HG02571 (cell line): Measurements from ENCODE around the gene EIF3F.
A peak's percentile ranks its signal among the peaks of the same experiment; 100 is the strongest.

Experiments used
- ATAC-seq: cut with Tn5 transposase; IDR thresholded peaks from one replicate; pipeline ENCODE4 v1.9.1; 2021; ENCODE audit warnings: mild to moderate bottlenecking, moderate library complexity; ENCODE audit not compliant: unreplicated experiment

EIF3F gene

GRCh38 chr11:8019314-8020243, 32.4 kb downstream of the EIF3F start:
- ATAC-seq = no peak

- no peak for ATAC-seq
Measured at GRCh38 chr11:8020244-8020597, 33.1 kb downstream of the EIF3F start.

GRCh38 chr11:8021920-8022319, 34.8 kb downstream of the EIF3F start:
- ATAC-seq = no peak

- ATAC-seq = no peak
Measured at GRCh38 chr11:8022876-8023275, 35.7 kb downstream of the EIF3F start.

- ATAC-seq = no peak
Measured at GRCh38 chr11:8023831-8024555, 36.9 kb downstream of the EIF3F start.

GRCh38 chr11:8025123-8025522, 38.0 kb downstream of the EIF3F start:
- no peak for ATAC-seq

- no peak for ATAC-seq
Measured at GRCh38 chr11:8025816-8026215, 38.7 kb downstream of the EIF3F start.

GRCh38 chr11:8026982-8027381, 39.8 kb downstream of the EIF3F start:
- ATAC-seq = no peak

- ATAC-seq = no peak
Measured at GRCh38 chr11:8028766-8029165, 41.6 kb downstream of the EIF3F start.

GRCh38 chr11:8030526-8031247, 43.5 kb downstream of the EIF3F start:
- no peak for ATAC-seq

GRCh38 chr11:8031248-8032115, 44.3 kb downstream of the EIF3F start:
- ATAC-seq = no peak

- ATAC-seq = no peak
Measured at GRCh38 chr11:8032122-8032521, 45.0 kb downstream of the EIF3F start.

GRCh38 chr11:8032576-8033304, 45.6 kb downstream of the EIF3F start:
- ATAC-seq = no peak

GRCh38 chr11:8033305-8034105, 46.4 kb downstream of the EIF3F start:
- ATAC-seq = peak; percentile 74

- ATAC-seq = no peak
Measured at GRCh38 chr11:8034106-8034585, 47.0 kb downstream of the EIF3F start.

- ATAC-seq = no peak
Measured at GRCh38 chr11:8034604-8035190, 47.6 kb downstream of the EIF3F start.

GRCh38 chr11:8035200-8035855, 48.2 kb downstream of the EIF3F start:
- no peak for ATAC-seq
